Dermis blood vessel endothelial cell (primary cell): ENCODE data around the gene PSORS1C2. TPM values are rescaled to one million over a fixed set of nuclear protein-coding genes. Genes with fewer than 3 reads are reported as not detected.
"Not testable (repeated sequence)": the region's sequence is repeated elsewhere in the genome, so short reads cannot be mapped to it uniquely, and the experiment has no call there.

Experiments
- DNase-seq: peaks from one replicate; pipeline ENCODE4 v3.0.0; 2010
- total RNA-seq: library from RNA; depleted of rRNA; stranded (reverse); fragments of >200 nt; gene quantifications from 2 replicates; pipeline ENCODE4 v1.2.3, GENCODE V29; 2014

Gene PSORS1C2
- total RNA-seq: not detected in 2 replicates

GRCh38 chr6:31138982-31139381, at the start of gene PSORS1C2:
Gene PSORS1C2, minus strand, starts transcription at chr6:31139066. Its CDS starts 40 bp downstream, at chr6:31139026.
- DNase-seq: no peak

DNA sequence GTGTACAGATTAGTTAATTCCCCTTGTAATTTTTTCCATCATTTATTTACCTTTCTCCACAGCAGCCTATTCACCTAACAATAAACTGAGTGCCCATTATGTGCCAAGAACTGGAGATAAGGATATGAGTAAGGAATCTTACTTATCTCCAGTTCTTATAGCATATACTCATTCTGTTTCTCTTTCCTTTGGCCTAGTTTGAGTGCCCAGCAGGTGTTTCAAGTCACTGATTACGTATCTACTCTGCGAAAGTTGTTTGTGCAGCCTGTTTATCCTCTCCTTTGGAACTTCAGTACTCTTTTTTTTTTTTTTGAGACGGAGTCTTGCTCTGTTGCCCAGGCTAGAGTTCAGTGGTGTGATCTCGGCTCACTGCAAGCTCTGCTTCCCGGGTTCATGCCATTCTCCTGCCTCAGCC, 48.9 kb upstream of the PSORS1C2 start:
- no peak for DNase-seq

GRCh38 chr6:31186052-31186734, 47.3 kb upstream of the PSORS1C2 start:
- DNase-seq: no peak

DNA sequence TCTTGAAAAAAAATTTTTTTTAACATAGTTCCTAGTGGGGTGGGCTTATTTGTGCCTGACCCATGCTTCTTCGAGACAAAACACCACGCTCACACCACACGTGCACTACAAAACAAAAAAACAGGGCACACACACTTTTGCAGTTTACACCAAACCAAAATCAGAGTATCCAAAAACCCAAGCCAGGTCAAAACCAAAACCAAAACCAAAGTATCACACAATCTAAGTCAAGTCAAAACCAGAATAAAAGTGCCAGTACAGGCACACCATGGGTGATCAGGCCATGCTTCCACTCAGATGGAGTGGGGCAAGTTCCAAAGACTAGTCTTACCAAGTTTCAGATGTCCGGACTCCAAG, 46.8 kb upstream of the PSORS1C2 start:
- not testable (repeated sequence) for DNase-seq

- not testable (repeated sequence) for DNase-seq
These were observed 45.0 kb upstream of the PSORS1C2 start for GRCh38 chr6:31183859-31184258.

GRCh38 chr6:31183287-31183686, 44.4 kb upstream of the PSORS1C2 start:
- DNase-seq: not testable (repeated sequence)

- DNase-seq: peak; percentile 92
These were observed 41.6 kb upstream of the PSORS1C2 start for GRCh38 chr6:31180500-31180899.

GRCh38 chr6:31179896-31180295, 41.0 kb upstream of the PSORS1C2 start:
- DNase-seq: no peak

- no peak for DNase-seq
These were observed 40.1 kb upstream of the PSORS1C2 start for GRCh38 chr6:31179042-31179386.

DNA sequence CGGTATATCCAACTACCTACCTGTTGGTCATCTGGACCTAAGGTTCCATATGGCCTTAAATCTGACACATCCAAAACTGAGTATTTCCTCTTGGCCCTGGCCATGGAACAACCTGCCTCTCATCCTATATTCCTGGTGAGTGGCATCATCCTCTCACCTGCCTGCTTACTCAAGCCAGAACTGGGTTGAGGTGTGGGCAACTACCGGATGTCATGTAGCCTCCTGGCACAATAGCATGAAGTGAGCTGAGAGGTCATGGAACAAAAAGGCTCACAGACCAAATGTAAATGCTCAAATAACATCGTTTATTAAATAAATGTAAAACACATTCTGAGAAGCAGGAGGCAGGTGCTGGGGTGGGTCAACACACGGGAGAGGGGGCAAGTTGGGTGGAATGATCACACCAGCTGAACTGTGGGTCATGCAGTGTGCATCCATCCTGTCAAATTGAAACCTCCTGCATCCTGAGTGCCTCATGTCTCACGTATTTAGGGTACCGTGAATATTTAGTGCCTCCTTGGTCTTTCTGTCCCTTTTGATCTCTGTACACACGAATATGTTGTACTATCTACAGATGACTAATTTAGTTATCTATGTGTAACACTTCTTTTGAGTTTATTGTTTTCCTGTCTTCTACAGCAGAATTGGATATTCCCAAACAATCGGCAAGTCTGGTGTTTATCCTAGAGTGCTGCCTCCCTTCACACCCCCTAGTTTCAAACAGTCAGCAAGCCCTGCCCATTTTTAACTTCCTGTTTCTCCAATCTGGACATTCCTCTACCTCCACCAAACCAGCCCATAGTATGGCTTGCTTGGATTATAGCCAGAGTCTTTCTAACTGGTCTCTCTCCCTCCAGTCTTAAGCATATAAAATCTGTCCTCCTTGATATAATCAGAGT, 39.5 kb upstream of the PSORS1C2 start:
- peak; percentile 40 for DNase-seq

GRCh38 chr6:31175971-31176370, 37.1 kb upstream of the PSORS1C2 start:
- DNase-seq: no peak

DNA sequence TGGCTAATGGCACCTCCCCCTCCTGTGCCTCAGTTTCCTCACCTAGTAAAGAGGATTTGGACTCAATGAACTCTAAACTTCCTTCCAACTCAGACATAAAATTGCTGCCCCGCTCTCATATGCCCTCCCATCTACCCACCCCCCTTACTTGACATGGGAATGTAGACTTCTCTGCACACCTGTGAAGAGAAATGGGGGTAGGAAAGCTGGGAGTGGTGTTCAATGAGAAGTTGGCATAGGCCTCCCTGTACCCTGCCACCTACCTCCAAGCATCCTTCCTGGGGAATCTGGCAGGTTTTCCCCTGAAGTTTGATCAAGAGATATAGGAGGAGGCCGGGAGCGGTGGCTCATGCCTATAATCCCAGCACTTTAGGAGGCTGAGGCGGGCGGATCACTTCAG, 35.5 kb upstream of the PSORS1C2 start:
- no peak for DNase-seq

DNA sequence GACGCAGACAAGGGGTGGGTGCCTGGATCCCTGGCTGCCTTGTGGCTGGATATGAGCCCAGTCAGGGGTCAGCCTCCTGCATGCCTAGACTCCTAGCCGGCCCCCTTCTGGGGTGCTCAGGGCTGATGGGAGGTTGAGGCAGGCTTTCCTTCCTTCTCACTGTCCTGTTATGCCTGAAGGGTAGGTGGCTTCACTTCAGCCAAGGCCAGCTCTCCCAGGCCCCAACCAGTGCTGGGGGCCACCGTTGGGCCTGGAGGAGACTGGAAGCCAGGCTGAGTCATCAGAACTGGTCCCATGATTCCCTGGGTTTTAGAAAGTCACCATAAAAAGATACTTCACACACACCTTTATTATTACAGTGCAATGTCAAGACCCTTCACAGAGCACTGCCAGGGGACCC, 34.5 kb upstream of the PSORS1C2 start:
- no peak for DNase-seq

DNA sequence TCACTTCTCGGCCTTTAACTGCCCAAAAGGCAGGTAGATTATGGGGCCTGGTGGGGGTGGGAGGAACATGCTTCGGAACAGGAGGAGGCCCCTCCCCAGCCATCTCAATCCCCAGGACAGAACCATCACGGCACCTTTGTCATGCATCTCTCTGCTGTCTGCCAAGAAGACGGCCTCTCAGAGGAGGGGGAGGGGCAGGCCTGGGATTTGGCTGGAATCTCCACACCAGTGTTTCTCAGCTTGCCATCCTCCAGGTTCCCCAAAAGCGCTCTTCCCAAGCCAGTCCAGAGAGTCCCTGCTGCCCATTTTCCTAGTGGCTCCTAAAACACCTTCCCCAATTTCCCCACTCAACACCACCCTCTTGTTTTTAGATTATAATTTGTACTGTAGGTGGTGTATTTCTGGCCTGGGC, 34.1 kb upstream of the PSORS1C2 start:
- no peak for DNase-seq

DNA sequence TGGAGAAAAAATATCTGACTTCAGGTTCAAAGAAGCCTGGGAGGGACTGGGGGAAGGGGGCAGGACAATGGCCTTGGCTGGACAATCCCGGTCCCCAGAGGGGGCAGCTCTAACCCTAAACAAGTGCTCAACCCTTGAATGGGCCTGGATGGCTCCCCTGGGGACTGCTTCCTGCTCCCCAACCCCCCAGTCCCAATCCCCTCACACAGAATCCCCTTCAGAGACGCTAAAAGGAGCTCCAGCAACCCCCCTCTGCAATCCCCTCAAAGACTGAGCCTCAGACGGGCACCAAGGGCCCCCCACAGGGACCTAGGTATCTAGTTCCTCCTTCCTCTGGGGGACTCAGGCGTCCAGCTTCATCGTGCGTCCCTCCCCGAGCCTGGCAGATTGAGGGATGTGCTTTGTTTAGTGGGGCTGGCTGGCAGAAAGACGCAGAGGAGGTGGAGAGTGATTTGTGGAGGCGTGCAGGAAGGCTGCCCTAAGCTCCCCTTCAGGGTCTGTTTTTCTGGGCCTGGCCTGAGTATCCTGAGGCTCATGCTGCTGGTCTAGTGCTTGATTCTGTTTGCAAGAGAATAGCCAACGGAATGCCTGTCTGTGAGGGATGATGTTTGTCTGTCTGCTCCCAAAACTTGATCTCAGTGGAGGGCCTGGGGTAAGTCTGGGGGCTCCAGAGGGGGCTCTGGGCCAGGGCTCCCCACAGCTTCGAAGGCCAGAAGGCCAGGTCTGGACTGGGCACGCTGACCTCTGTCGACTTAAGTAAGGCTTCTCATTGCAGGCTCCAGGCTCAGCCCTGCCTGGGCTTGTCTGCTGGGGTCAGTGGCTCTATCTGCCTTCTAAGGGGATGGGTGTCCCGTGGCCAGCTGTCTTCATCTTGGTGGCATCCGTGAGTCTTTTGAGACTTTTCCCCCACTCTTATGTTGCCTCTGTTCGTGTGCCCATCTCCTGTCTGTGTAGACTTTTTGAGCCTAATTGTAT, 33.4 kb upstream of the PSORS1C2 start:
- DNase-seq: no peak

DNA sequence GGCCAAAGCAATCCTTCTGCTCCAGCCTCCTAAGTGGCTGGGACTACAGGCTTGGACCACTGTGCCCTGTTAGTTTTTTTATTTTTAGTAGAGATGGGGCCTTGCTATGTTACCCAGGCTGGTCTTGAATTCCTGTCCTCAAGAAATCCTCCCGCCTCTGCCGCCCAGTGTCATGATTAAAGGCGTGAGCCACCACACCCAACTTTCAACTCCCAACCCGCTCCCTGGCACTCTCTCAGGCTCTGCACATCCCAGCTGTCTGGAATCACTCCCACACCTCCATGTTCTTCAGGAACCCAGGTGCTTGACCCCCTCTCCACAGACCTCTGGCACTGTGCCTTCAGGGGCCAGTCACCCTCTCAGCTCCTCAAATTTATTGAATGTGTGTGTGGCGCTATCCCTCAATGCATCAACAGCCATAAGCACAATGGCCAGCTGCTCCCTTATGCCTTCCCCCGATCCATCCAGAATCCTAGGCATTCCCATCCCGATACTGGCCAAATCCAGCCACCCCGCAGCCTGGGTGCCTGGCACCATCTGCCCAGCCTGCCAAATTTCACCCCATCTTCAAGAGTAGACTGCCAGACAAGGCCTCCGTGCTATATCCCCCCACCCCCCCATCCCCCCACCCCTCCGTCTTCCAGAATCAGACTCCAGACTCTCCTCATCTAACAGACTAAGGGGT, 32.3 kb upstream of the PSORS1C2 start:
- no peak for DNase-seq

DNA sequence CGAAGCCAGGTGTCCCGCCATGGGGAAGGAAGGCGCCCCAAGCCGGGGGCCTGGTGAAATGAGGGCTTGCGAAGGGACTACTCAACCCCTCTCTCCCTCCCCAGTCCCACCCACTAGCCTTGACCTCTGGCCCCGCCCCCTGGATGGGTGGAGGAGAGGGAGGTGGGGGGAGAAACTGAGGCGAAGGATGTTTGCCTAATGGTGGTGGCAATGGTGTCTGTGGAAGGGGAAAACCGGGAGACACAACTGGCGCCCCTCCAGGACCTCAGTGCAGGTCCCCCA, 31.7 kb upstream of the PSORS1C2 start, which contains the start of gene POU5F1:
TSS of gene POU5F1 (minus strand) at position 83 of the 282 bp plus-strand sequence. CDS start at position 21, 62 bp downstream.
- no peak for DNase-seq

GRCh38 chr6:31169858-31170599, 31.2 kb upstream of the PSORS1C2 start:
- DNase-seq: not testable (repeated sequence)

- no peak for DNase-seq
These were observed 30.4 kb upstream of the PSORS1C2 start for GRCh38 chr6:31169123-31169857.

DNA sequence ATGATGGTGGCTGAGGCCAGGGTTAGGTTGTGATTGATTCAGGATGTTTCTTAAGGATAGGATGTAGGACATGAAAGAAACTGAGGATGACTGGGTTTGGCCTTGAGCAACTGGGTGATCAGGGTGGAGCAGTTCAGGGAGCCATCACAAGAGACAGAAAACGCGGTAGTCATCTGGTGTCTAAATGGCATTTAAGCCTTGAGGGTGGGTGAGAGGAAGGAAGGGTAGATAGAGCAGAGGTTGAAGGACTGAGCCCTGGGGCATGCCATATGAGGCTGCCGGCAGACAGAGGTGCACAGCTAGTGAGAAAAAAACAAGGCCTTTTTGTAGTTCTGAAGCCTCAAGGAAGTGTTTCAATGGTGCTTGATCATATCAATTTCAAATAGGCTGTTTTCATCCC, 29.7 kb upstream of the PSORS1C2 start:
- no peak for DNase-seq

GRCh38 chr6:31165986-31166385, 27.1 kb upstream of the PSORS1C2 start:
- DNase-seq: no peak
